Neuronal stem cell (in vitro differentiated cells): Measurements from ENCODE around the gene ZNF274.
A peak's percentile ranks its signal among the peaks of the same experiment; 100 is the strongest.

Source experiments
- DNase-seq: peaks from one replicate; pipeline ENCODE4 v3.0.0-alpha.2; 2013; ENCODE audit warnings: low spot score
- H2AFZ ChIP-seq: one replicate; pipeline ENCODE4 v1.6.1; 2013; ENCODE audit warnings: mild to moderate bottlenecking, low read length, inconsistent platforms
- H2AK5ac ChIP-seq: 2 replicates; pipeline ENCODE4 v1.6.1; 2013; ENCODE audit warnings: low read depth, mild to moderate bottlenecking, inconsistent platforms, low read length, moderate library complexity, mixed read lengths
- H2BK120ac ChIP-seq: 2 replicates; pipeline ENCODE4 v1.6.1; 2013; ENCODE audit warnings: low read depth, mild to moderate bottlenecking, inconsistent platforms, low read length, moderate library complexity, mixed read lengths
- H2BK12ac ChIP-seq: one replicate; pipeline ENCODE4 v1.6.1; 2013; ENCODE audit warnings: low read length, inconsistent platforms
- H2BK15ac ChIP-seq: 2 replicates; pipeline ENCODE4 v1.6.1; 2013; ENCODE audit warnings: mild to moderate bottlenecking, low read length, inconsistent platforms, mixed read lengths
- H2BK5ac ChIP-seq: one replicate; pipeline ENCODE4 v1.6.1; 2013; ENCODE audit warnings: inconsistent platforms, mild to moderate bottlenecking, low read length, moderate library complexity
- H3K14ac ChIP-seq: one replicate; pipeline ENCODE4 v1.6.1; 2013; ENCODE audit warnings: low read length, inconsistent platforms
- H3K18ac ChIP-seq: 2 replicates; pipeline ENCODE4 v1.6.1; 2013; ENCODE audit warnings: low read length, inconsistent platforms
- H3K23ac ChIP-seq: 2 replicates; pipeline ENCODE4 v1.6.1; 2013; ENCODE audit warnings: low read depth, mild to moderate bottlenecking, mixed read lengths, low read length, inconsistent platforms; ENCODE audit not compliant: poor library complexity
- H3K27ac ChIP-seq: replicated peaks from 3 replicates; pipeline ENCODE4 v1.5.1; 2013; ENCODE audit warnings: low read length, inconsistent platforms
- H3K27me3 ChIP-seq, 3 experiments: 2 replicates each; pipeline ENCODE4 v1.6.1; 2013; ENCODE audit warnings: low read length in 3 of 3, mild to moderate bottlenecking in 2 of 3, inconsistent platforms in 1 of 3, low read depth in 1 of 3, mixed read lengths in 1 of 3, moderate library complexity in 1 of 3; ENCODE audit not compliant: control insufficient read depth in 3 of 3, insufficient read depth in 3 of 3
- H3K36me3 ChIP-seq, 2 donors: replicated peaks in 1 of 2; 2 replicates each; pipeline ENCODE4 v1.6.1; 2013; ENCODE audit warnings: low read length in 2 of 2; ENCODE audit not compliant: control insufficient read depth in 2 of 2, insufficient read depth in 2 of 2
- H3K4ac ChIP-seq: 2 replicates; pipeline ENCODE4 v1.6.1; 2013; ENCODE audit warnings: inconsistent platforms, mild to moderate bottlenecking, low read length, moderate library complexity
- H3K4me1 ChIP-seq, 2 donors: 1 replicate in 1 of 2; 2 replicates in 1 of 2; pipeline ENCODE4 v1.6.1; 2013; ENCODE audit warnings: low read length in 2 of 2, low read depth in 1 of 2; ENCODE audit not compliant: control insufficient read depth in 2 of 2, insufficient read depth in 1 of 2
- H3K4me2 ChIP-seq: one replicate; pipeline ENCODE4 v1.6.1; 2013; ENCODE audit warnings: mild to moderate bottlenecking, low read length, inconsistent platforms; ENCODE audit not compliant: insufficient read depth, poor library complexity, severe bottlenecking
- H3K4me3 ChIP-seq, 2 donors: 2 replicates each; pipeline ENCODE4 v1.5.1; 2013; ENCODE audit warnings: low read length in 2 of 2, mild to moderate bottlenecking in 2 of 2, inconsistent platforms in 1 of 2, moderate library complexity in 1 of 2
- H3K79me1 ChIP-seq: one replicate; pipeline ENCODE4 v1.6.1; 2013; ENCODE audit warnings: low read depth, mild to moderate bottlenecking, inconsistent platforms, low read length, moderate library complexity
- H3K9ac ChIP-seq: one replicate; pipeline ENCODE4 v1.6.1; 2013; ENCODE audit warnings: mild to moderate bottlenecking, low read depth, low read length, inconsistent platforms; ENCODE audit not compliant: poor library complexity
- H3K9me3 ChIP-seq, 2 donors: replicated peaks in 1 of 2; 2 replicates each; pipeline versions ENCODE3 to v1.6.1; 2013; ENCODE audit warnings: low read length in 2 of 2, mild to moderate bottlenecking in 2 of 2, inconsistent platforms in 1 of 2, low read depth in 1 of 2, mixed read lengths in 1 of 2, moderate library complexity in 1 of 2; ENCODE audit not compliant: control insufficient read depth in 2 of 2, insufficient read depth in 1 of 2
- H4K8ac ChIP-seq: one replicate; pipeline ENCODE4 v1.6.1; 2013; ENCODE audit warnings: low read depth, mild to moderate bottlenecking, inconsistent platforms, low read length, moderate library complexity
- H4K91ac ChIP-seq: one replicate; pipeline ENCODE4 v1.6.1; 2013; ENCODE audit warnings: low read length, low read depth, mild to moderate bottlenecking, inconsistent platforms; ENCODE audit not compliant: poor library complexity
- WGBS, 2 donors: extraction: QIAGEN DNeasy Blood & Tissue Kit; methylation state at CpG; one replicate each; pipeline ENCODE4 v1.1.7; 2013; ENCODE audit warnings: missing lambda C conversion rate in 2 of 2, mixed read lengths in 1 of 2; ENCODE audit not compliant: insufficient read length in 2 of 2, insufficient replicate concordance in 1 of 2; ENCODE audit errors: extremely low coverage in 2 of 2; 5-methylcytosine and 5-hydroxymethylcytosine counted together

ZNF274 gene

DNA sequence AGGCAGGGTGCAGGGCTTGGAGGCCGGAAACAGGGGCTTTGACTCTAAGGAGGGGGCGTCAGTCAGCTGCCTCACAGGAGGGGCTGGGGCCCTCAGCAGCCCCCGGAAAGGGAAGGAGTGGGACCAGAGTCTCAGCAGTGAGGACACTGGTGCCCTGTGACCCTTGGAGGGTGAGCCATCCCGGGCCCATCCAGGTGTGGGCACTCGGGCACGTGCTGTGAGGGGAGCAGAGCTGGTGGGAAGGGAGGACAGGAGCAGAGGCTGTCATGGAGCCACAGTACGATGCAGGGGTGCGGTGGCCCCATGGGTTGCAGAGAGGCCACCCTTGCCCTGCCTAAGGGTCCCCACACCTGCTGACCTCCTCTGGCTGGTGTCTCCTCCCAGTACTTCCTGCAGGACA, 26.7 kb downstream of the ZNF274 start:
- Histone ChIP-seq H3K4me3 (peak overlapping the region in 1 of 2 donors; percentile 26), H3K9me3 (peaks cover 87 to 99% of the 10 kb centered on the region in 2 donors)
- no CpG with 5 or more reads among the region's 8 CpGs for WGBS, 2 donors

DNA sequence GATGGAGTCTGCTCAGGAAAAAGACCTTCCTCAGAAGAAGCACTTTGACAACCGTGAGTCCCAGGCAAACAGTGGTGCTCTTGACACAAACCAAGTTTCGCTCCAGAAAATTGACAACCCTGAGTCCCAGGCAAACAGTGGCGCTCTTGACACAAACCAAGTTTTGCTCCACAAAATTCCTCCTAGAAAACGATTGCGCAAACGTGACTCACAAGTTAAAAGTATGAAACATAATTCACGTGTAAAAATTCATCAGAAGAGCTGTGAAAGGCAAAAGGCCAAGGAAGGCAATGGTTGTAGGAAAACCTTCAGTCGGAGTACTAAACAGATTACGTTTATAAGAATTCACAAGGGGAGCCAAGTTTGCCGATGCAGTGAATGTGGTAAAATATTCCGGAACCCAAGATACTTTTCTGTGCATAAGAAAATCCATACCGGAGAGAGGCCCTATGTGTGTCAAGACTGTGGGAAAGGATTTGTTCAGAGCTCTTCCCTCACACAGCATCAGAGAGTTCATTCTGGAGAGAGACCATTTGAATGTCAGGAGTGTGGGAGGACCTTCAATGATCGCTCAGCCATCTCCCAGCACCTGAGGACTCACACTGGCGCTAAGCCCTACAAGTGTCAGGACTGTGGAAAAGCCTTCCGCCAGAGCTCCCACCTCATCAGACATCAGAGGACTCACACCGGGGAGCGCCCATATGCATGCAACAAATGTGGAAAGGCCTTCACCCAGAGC, 29.6 kb downstream of the ZNF274 start:
- no peak overlapping the region for H4K91ac ChIP-seq
- no peaks in the 10 kb centered on the region for H3K4me1 ChIP-seq
- peaks cover 59 to 70% of the 10 kb centered on the region in 2 donors for H3K36me3 ChIP-seq
- H3K18ac ChIP-seq = no peak overlapping the region
- H3K9ac ChIP-seq = no peak overlapping the region
- no peaks in the 10 kb centered on the region for H3K27me3 ChIP-seq
- H2AFZ ChIP-seq = no peak overlapping the region
- no peak overlapping the region for H2BK120ac ChIP-seq
- no peak overlapping the region for H2BK15ac ChIP-seq
- H3K23ac ChIP-seq = no peak overlapping the region
- H3K14ac ChIP-seq = no peak overlapping the region
- H2BK5ac ChIP-seq = no peak overlapping the region
- no CpG with 5 or more reads among the region's 17 CpGs for WGBS, 2 donors
- no peak for DNase-seq
- H2BK12ac ChIP-seq = no peak overlapping the region
- H3K9me3 ChIP-seq = peaks cover 74 to 96% of the 10 kb centered on the region in 2 donors
- no peak overlapping the region for H3K4me2 ChIP-seq
- no peak overlapping the region for H3K27ac ChIP-seq
- no peak overlapping the region for H4K8ac ChIP-seq
- no peak overlapping the region for H2AK5ac ChIP-seq
- no peak overlapping the region for H3K4me3 ChIP-seq
- H3K79me1 ChIP-seq = peaks cover 1% of the 10 kb centered on the region
- H3K4ac ChIP-seq = no peak overlapping the region

More for the DNA sequence above, 26.7 kb downstream of the ZNF274 start:
- no peak overlapping the region for H3K4me2 ChIP-seq
- no peak overlapping the region for H4K8ac ChIP-seq
- H3K4me1 ChIP-seq = no peaks in the 10 kb centered on the region
- H3K4ac ChIP-seq = no peak overlapping the region
- H2BK120ac ChIP-seq = no peak overlapping the region
- no peak overlapping the region for H2BK12ac ChIP-seq
- no peak overlapping the region for H2BK15ac ChIP-seq
- no peak overlapping the region for H3K18ac ChIP-seq
- no peak overlapping the region for H3K9ac ChIP-seq
- peaks cover 73 to 100% of the 10 kb centered on the region in 2 donors for H3K36me3 ChIP-seq
- no peak overlapping the region for H2AFZ ChIP-seq
- H3K79me1 ChIP-seq = peaks cover 3% of the 10 kb centered on the region
- H2BK5ac ChIP-seq = no peak overlapping the region
- H3K27me3 ChIP-seq = no peaks in the 10 kb centered on the region
- no peak overlapping the region for H3K27ac ChIP-seq
- H2AK5ac ChIP-seq = no peak overlapping the region
- no peak overlapping the region for H3K14ac ChIP-seq
- H3K23ac ChIP-seq = no peak overlapping the region
- DNase-seq = no peak
- no peak overlapping the region for H4K91ac ChIP-seq

DNA sequence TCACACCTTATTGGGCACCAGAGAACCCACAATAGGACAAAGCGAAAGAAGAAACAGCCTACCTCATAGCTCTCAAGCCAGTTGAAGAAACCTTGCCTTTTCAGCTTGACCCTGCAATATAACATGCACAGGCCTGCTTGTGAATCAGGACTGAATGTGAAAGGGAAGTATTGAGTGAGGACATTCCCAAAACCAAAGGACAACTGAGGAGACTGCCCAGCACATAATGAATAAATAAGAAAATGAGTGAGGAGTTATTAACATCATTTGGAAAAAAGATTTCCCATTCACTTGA, 30.2 kb downstream of the ZNF274 start:
- no peak overlapping the region for H3K14ac ChIP-seq
- H3K4ac ChIP-seq = no peak overlapping the region
- H2BK12ac ChIP-seq = no peak overlapping the region
- no peak overlapping the region for H2BK15ac ChIP-seq
- H3K9ac ChIP-seq = no peak overlapping the region
- H3K9me3 ChIP-seq = peaks cover 71 to 95% of the 10 kb centered on the region in 2 donors
- no peak overlapping the region for H2AFZ ChIP-seq
- H3K4me3 ChIP-seq = no peak overlapping the region
- H2AK5ac ChIP-seq = no peak overlapping the region
- H3K4me1 ChIP-seq = no peaks in the 10 kb centered on the region
- no CpG with 5 or more reads among the region's 1 CpG for WGBS, 2 donors
- peaks cover 54 to 65% of the 10 kb centered on the region in 2 donors for H3K36me3 ChIP-seq
- no peak overlapping the region for H4K91ac ChIP-seq
- no peaks in the 10 kb centered on the region for H3K27me3 ChIP-seq
- H3K79me1 ChIP-seq = no peaks in the 10 kb centered on the region
- no peak overlapping the region for H2BK5ac ChIP-seq
- H3K18ac ChIP-seq = no peak overlapping the region
- H2BK120ac ChIP-seq = no peak overlapping the region
- no peak overlapping the region for H3K23ac ChIP-seq
- H4K8ac ChIP-seq = no peak overlapping the region
- no peak for DNase-seq
- H3K27ac ChIP-seq = no peak overlapping the region
- no peak overlapping the region for H3K4me2 ChIP-seq

DNA sequence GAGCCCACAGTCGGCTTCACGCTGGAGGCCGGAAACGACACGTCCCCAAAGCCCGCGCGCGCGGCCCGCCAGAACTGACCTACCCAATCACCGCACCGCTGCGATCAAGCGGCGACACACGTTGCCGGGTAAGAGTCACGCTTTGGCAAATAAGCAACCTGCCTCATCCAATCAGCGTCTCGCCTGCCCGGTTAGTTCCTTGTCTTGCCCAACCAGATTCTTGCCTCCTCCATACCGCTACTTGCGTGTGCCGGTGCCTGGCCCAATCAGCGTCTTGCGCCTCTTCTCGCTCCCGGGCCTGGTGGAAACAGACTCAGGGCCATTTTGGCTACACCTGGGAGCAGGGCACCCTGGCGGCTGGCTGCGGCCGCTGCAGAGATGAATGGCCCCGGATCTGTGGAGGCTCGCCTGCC, 34.2 kb downstream of the ZNF274 start:
- H3K14ac ChIP-seq = no peak overlapping the region
- no CpG with 5 or more reads among the region's 34 CpGs for WGBS, 2 donors
- no peak for DNase-seq
- no peak overlapping the region for H4K8ac ChIP-seq
- H3K18ac ChIP-seq = no peak overlapping the region
- H3K36me3 ChIP-seq = peaks cover 17 to 25% of the 10 kb centered on the region in 2 donors
- no peaks in the 10 kb centered on the region for H3K4me1 ChIP-seq
- H3K27me3 ChIP-seq = peaks cover 0 to 2% (median 0%) of the 10 kb centered on the region in 3 experiments
- H3K9ac ChIP-seq = no peak overlapping the region
- H3K23ac ChIP-seq = peak overlapping the region; percentile 40
- H3K79me1 ChIP-seq = no peaks in the 10 kb centered on the region
- H3K27ac ChIP-seq = no peak overlapping the region
- no peak overlapping the region for H2AK5ac ChIP-seq
- no peak overlapping the region for H2BK5ac ChIP-seq
- no peak overlapping the region for H3K4me2 ChIP-seq
- peaks cover 37 to 65% of the 10 kb centered on the region in 2 donors for H3K9me3 ChIP-seq
- H2BK15ac ChIP-seq = no peak overlapping the region
- H4K91ac ChIP-seq = no peak overlapping the region
- H2BK12ac ChIP-seq = no peak overlapping the region
- no peak overlapping the region for H2AFZ ChIP-seq
- H2BK120ac ChIP-seq = no peak overlapping the region
- no peak overlapping the region for H3K4me3 ChIP-seq
- no peak overlapping the region for H3K4ac ChIP-seq
